H1 (cell line): Measurements from ENCODE around the gene SLC1A7. TPM values are rescaled to one million over a fixed set of nuclear protein-coding genes. Genes with fewer than 3 reads are reported as not detected.

ENCODE experiments used
- CTCF ChIA-PET: fragments of 300-600 bp; sonication (Branson Sonifier 250); formaldehyde crosslinking; loops from one replicate; lab custom pipeline; 2021; ENCODE audit not compliant: partially characterized antibody; lab: Charles Lee
- POLR2A ChIA-PET: fragments of 300-600 bp; sonication (Branson Sonifier 250); formaldehyde crosslinking; loops from one replicate; lab custom pipeline; 2021; ENCODE audit warnings: inconsistent platforms; ENCODE audit not compliant: partially characterized antibody; lab: Charles Lee
- DNase-seq, 2 experiments: peaks; one replicate each; pipeline versions ENCODE4 v3.0.0 to v3.0.0-alpha.2; 2010 to 2022; ENCODE audit warnings: low spot score in 2 of 2, low read depth in 1 of 2, mixed read lengths in 1 of 2
- FAIRE-seq: peaks from 2 replicates; lab custom pipeline; 2011; peaks lifted over from hg19 to GRCh38; lab: Jason Lieb, UNC
- H2AFZ ChIP-seq: 2 replicates; pipeline ENCODE4 v1.8.1; 2012; ENCODE audit warnings: low read length, inconsistent platforms
- H2AK5ac ChIP-seq: 2 replicates; pipeline ENCODE4 v1.6.1; 2013; ENCODE audit warnings: low read depth, low read length
- H2BK120ac ChIP-seq: replicated peaks from 2 replicates; pipeline ENCODE3; 2013; ENCODE audit warnings: low read depth, low read length, inconsistent platforms
- H2BK12ac ChIP-seq: 2 replicates; pipeline ENCODE4 v1.6.1; 2013; ENCODE audit warnings: low read depth, low read length
- H2BK15ac ChIP-seq: 2 replicates; pipeline ENCODE4 v1.6.1; 2013; ENCODE audit warnings: low read length
- H2BK20ac ChIP-seq: 2 replicates; pipeline ENCODE4 v1.6.1; 2013; ENCODE audit warnings: low read length
- H2BK5ac ChIP-seq: 2 replicates; pipeline ENCODE4 v1.6.1; 2013; ENCODE audit warnings: low read depth, low read length
- H3K14ac ChIP-seq: 2 replicates; pipeline ENCODE4 v1.6.1; 2013; ENCODE audit warnings: inconsistent platforms; ENCODE audit not compliant: insufficient read length
- H3K18ac ChIP-seq: 2 replicates; pipeline ENCODE4 v1.6.1; 2013; ENCODE audit warnings: low read length; ENCODE audit errors: extremely low read depth
- H3K23ac ChIP-seq: 2 replicates; pipeline ENCODE4 v1.6.1; 2013; ENCODE audit warnings: inconsistent platforms; ENCODE audit not compliant: insufficient read length
- H3K23me2 ChIP-seq: 2 replicates; pipeline ENCODE4 v1.6.1; 2013; ENCODE audit warnings: low read depth, low read length
- H3K27ac ChIP-seq: 2 replicates; pipeline ENCODE4 v1.6.1; 2011; ENCODE audit warnings: low read depth, low read length, inconsistent platforms
- H3K27me3 ChIP-seq, 4 experiments: replicated peaks in 1 of 4; 1 replicate in 1 of 4; 2 replicates in 3 of 4; pipeline versions ENCODE4 v1.6.1 to v1.8.1; 2011 to 2013; ENCODE audit warnings: low read length in 3 of 4, mild to moderate bottlenecking in 3 of 4, inconsistent platforms in 2 of 4, mixed read lengths in 2 of 4, moderate library complexity in 1 of 4; ENCODE audit not compliant: control insufficient read depth in 3 of 4, insufficient read depth in 3 of 4; ENCODE audit errors: extremely low read depth in 1 of 4
- H3K36me3 ChIP-seq, 4 experiments: 2 replicates each; pipeline versions ENCODE4 v1.6.1 to v1.8.1; 2011 to 2013; ENCODE audit warnings: mild to moderate bottlenecking in 4 of 4, low read length in 3 of 4, moderate library complexity in 2 of 4, control low read depth in 1 of 4, inconsistent platforms in 1 of 4; ENCODE audit not compliant: insufficient read depth in 4 of 4, control insufficient read depth in 2 of 4
- H3K4ac ChIP-seq: replicated peaks from 2 replicates; pipeline ENCODE3; 2013; ENCODE audit warnings: low read length, low read depth, mixed read lengths, inconsistent platforms; ENCODE audit not compliant: insufficient read length
- H3K4me1 ChIP-seq, 4 experiments: replicated peaks in 1 of 4; 1 replicate in 1 of 4; 2 replicates in 3 of 4; pipeline versions ENCODE4 v1.6.1 to v1.8.1; 2011 to 2013; ENCODE audit warnings: low read length in 3 of 4, inconsistent platforms in 2 of 4, mixed read lengths in 1 of 4; ENCODE audit not compliant: insufficient read depth in 4 of 4, control insufficient read depth in 3 of 4
- H3K4me2 ChIP-seq, 2 experiments: 2 replicates each; pipeline versions ENCODE4 v1.6.1 to v1.8.1; 2011 to 2013; ENCODE audit warnings: low read depth in 2 of 2, low read length in 2 of 2, control low read depth in 1 of 2, inconsistent platforms in 1 of 2, mild to moderate bottlenecking in 1 of 2; ENCODE audit not compliant: insufficient read depth in 1 of 2
- H3K4me3 ChIP-seq, 4 experiments: fragments of 200-600, 300-600 bp in 1 of 4; sonication (generic), shearing (Covaris generic), sonication (Bioruptor Twin) in 1 of 4; 2 replicates each; pipeline versions ENCODE4 v1.5.1 to v1.8.1; 2011 to 2016; ENCODE audit warnings: low read length in 4 of 4, low read depth in 3 of 4, control low read depth in 2 of 4, inconsistent platforms in 2 of 4, mild to moderate bottlenecking in 2 of 4, mixed read lengths in 1 of 4, moderate library complexity in 1 of 4; ENCODE audit not compliant: insufficient read depth in 2 of 4; ENCODE audit errors: extremely low read depth in 1 of 4
- H3K56ac ChIP-seq: replicated peaks from 2 replicates; pipeline ENCODE3; 2013; ENCODE audit warnings: low read depth, mild to moderate bottlenecking, mixed read lengths, low read length, inconsistent platforms; ENCODE audit not compliant: insufficient read length
- H3K79me1 ChIP-seq: 2 replicates; pipeline ENCODE4 v1.6.1; 2013; ENCODE audit warnings: low read depth, low read length, control low read depth
- H3K79me2 ChIP-seq, 2 experiments: 2 replicates each; pipeline versions ENCODE4 v1.6.1 to v1.8.1; 2012 to 2013; ENCODE audit warnings: low read length in 2 of 2, mild to moderate bottlenecking in 2 of 2, inconsistent platforms in 1 of 2; ENCODE audit not compliant: insufficient read depth in 2 of 2, control insufficient read depth in 1 of 2
- H3K9ac ChIP-seq, 4 experiments: replicated peaks in 1 of 4; 1 replicate in 1 of 4; 2 replicates in 3 of 4; pipeline versions ENCODE4 v1.6.1 to v1.8.1; 2011 to 2013; ENCODE audit warnings: low read depth in 3 of 4, low read length in 3 of 4, control low read depth in 2 of 4, mild to moderate bottlenecking in 2 of 4, moderate library complexity in 2 of 4, inconsistent platforms in 1 of 4; ENCODE audit errors: extremely low read depth in 1 of 4
- H3K9me3 ChIP-seq, 2 experiments: 2 replicates each; pipeline versions ENCODE4 v1.6.1 to v1.8.1; 2012 to 2013; ENCODE audit warnings: mild to moderate bottlenecking in 2 of 2, moderate library complexity in 2 of 2, control low read depth in 1 of 2, inconsistent platforms in 1 of 2, low read depth in 1 of 2, low read length in 1 of 2, mixed read lengths in 1 of 2; ENCODE audit not compliant: insufficient read depth in 2 of 2
- H4K20me1 ChIP-seq, 2 experiments: replicated peaks in 1 of 2; 2 replicates each; pipeline versions ENCODE3 to v1.8.1; 2011 to 2013; ENCODE audit warnings: inconsistent platforms in 2 of 2, low read length in 2 of 2, mild to moderate bottlenecking in 1 of 2; ENCODE audit not compliant: insufficient read depth in 2 of 2, control insufficient read depth in 1 of 2
- H4K5ac ChIP-seq: 2 replicates; pipeline ENCODE4 v1.6.1; 2013; ENCODE audit warnings: low read length, low read depth, mixed read lengths, inconsistent platforms; ENCODE audit not compliant: insufficient read length
- H4K8ac ChIP-seq: 2 replicates; pipeline ENCODE4 v1.8.0; 2013; ENCODE audit warnings: mild to moderate bottlenecking, moderate library complexity, low read length, inconsistent platforms; ENCODE audit not compliant: insufficient read depth; ENCODE audit errors: extremely low read depth
- H4K91ac ChIP-seq: replicated peaks from 2 replicates; pipeline ENCODE3; 2013; ENCODE audit warnings: low read length, mixed read lengths, inconsistent platforms; ENCODE audit not compliant: insufficient read length
- BACH1 ChIP-seq: IDR thresholded peaks from 2 replicates; pipeline ENCODE4 v1.6.1; 2012; ENCODE audit warnings: low read length, improper control_type of control experiment
- CBX5 ChIP-seq: fragments of 300-800, 300-1000 bp; sonication (generic); IDR thresholded peaks from 2 replicates; pipeline ENCODE4 v1.7.1; 2016; ENCODE audit warnings: antibody characterized with exemption, low read length, low read depth
- CTCF ChIP-seq, 3 experiments: IDR thresholded peaks; 1 replicate in 2 of 3; 2 replicates in 1 of 3; pipeline versions ENCODE4 v1.5.1 to v1.6.1; 2011; ENCODE audit warnings: low read length in 3 of 3, mild to moderate bottlenecking in 3 of 3, inconsistent platforms in 2 of 3, low read depth in 1 of 3, moderate library complexity in 1 of 3; ENCODE audit not compliant: insufficient read depth in 1 of 3; ENCODE audit errors: control extremely low read depth in 1 of 3
- EZH2 ChIP-seq: fragments of 200-600 bp; sonication (generic); IDR thresholded peaks from 2 replicates; pipeline ENCODE4 v1.7.1; 2012; ENCODE audit warnings: low read depth, mild to moderate bottlenecking, moderate library complexity, low read length, inconsistent platforms; ENCODE audit not compliant: severe bottlenecking
- JUN ChIP-seq: IDR thresholded peaks from 2 replicates; pipeline ENCODE4 v1.6.1; 2011; ENCODE audit warnings: low read depth, mild to moderate bottlenecking, improper control_type of control experiment, low read length
- MAFK ChIP-seq: IDR thresholded peaks from 2 replicates; pipeline ENCODE4 v1.6.1; 2012; ENCODE audit warnings: low read depth, mild to moderate bottlenecking, improper control_type of control experiment, low read length
- RXRA ChIP-seq: IDR thresholded peaks from 2 replicates; pipeline ENCODE4 v1.6.1; 2011; ENCODE audit warnings: low read depth, mild to moderate bottlenecking, low read length, moderate library complexity; ENCODE audit not compliant: insufficient read depth
- SP1 ChIP-seq: IDR thresholded peaks from 2 replicates; pipeline ENCODE4 v1.6.1; 2011; ENCODE audit warnings: low read depth, low read length
- TAF1 ChIP-seq: IDR thresholded peaks from 2 replicates; pipeline ENCODE4 v1.6.1; 2011; ENCODE audit warnings: mild to moderate bottlenecking, low read depth, low read length
- WGBS, 2 experiments: shearing (Covaris generic) in 1 of 2; methylation state at CpG; one replicate each; pipeline versions ENCODE4 v1.1.6 to v1.1.7; 2013 to 2015; ENCODE audit warnings: low lambda C conversion rate in 2 of 2, mixed read lengths in 2 of 2, inconsistent platforms in 1 of 2, low coverage in 1 of 2, missing lambda C conversion rate in 1 of 2; ENCODE audit not compliant: insufficient replicate concordance in 2 of 2, insufficient coverage in 1 of 2, insufficient read length in 1 of 2; ENCODE audit errors: extremely low coverage in 1 of 2, missing lambda C conversion rate in 1 of 2; 5-methylcytosine and 5-hydroxymethylcytosine counted together
- polyA plus RNA-seq, 7 experiments: library from polyadenylated mRNA; depleted of rRNA in 3 of 7; stranded (reverse) in 5 of 7; unstranded in 2 of 7; fragments of >200 nt in 5 of 7; fragments of 200-250 nt in 2 of 7; gene quantifications; 1 replicate in 5 of 7; 2 replicates in 1 of 7; 4 replicates in 1 of 7; pipeline versions ENCODE4 v1.2.1 to v1.2.3, GENCODE V29; 2011 to 2013; ENCODE audit warnings: missing spikeins in 2 of 7, mixed read lengths in 2 of 7
- total RNA-seq: library from RNA; stranded (reverse); fragmentation: NEBNext Ultra II Directional; extraction: Animal tissue kit (Norgen Biotek cat#: 25700); gene quantifications from 2 replicates; pipeline ENCODE4 v1.2.1, GENCODE V29; 2021

Gene SLC1A7
- total and polyA plus RNA-seq, 2 of the 8 experiments (the other 6 are each of a cell fraction or from before 2014, with no cell fraction given) = not detected

GRCh38 chr1:53071915-53072314 is 70.5 kb downstream of the SLC1A7 start:
- Histone ChIP-seq H3K56ac (no peak overlapping the region), H4K20me1 (no peaks in the 10 kb centered on the region), H2BK15ac (no peak overlapping the region), H3K79me2 (no peaks in the 10 kb centered on the region), H3K14ac (no peak overlapping the region), H3K27me3 (no peaks in the 10 kb centered on the region; a peak in 2 of 7 replicates), H2BK120ac (no peak overlapping the region), H3K9ac (no peak overlapping the region), H3K4me3 (no peak overlapping the region), H3K4me2 (no peak overlapping the region), H3K79me1 (no peaks in the 10 kb centered on the region), H3K9me3 (no peaks in the 10 kb centered on the region), H4K5ac (no peak overlapping the region), H4K8ac (no peak overlapping the region), H3K23ac (no peak overlapping the region), H2AK5ac (no peak overlapping the region), H3K18ac (no peak overlapping the region)
- FAIRE-seq (no peak), DNase-seq (no peak)
- WGBS, 2 experiments = 91% methylated on average over 1 of the region's 1 CpG; no CpG with 5 or more reads in 1 of the 2 experiments
- TF ChIP-seq TAF1 = no peak
- TF ChIP-seq JUN = no peak
- no peak for TF ChIP-seq RXRA
- TF ChIP-seq SP1 = no peak
- TF ChIP-seq CTCF (IDR thresholded peaks at IDR 0.05; ENCODE audit: control extremely low read depth in 1 of 3, insufficient read depth in 1 of 3, low read depth in 1 of 3, low read length in 3 of 3) = no peak
- TF ChIP-seq EZH2 = no peak
- TF ChIP-seq BACH1 = no peak
- TF ChIP-seq MAFK = no peak
- no peak for TF ChIP-seq CBX5
- TF ChIP-seq, all 59 proteins: peak for 0
- peaks cover 0 to 6% (median 0%) of the 10 kb centered on the region in 4 experiments; a peak in 2 of 7 replicates for H3K4me1 ChIP-seq
- no peak overlapping the region for H4K91ac ChIP-seq
- no peak overlapping the region for H2BK5ac ChIP-seq
- H2BK20ac ChIP-seq = no peak overlapping the region
- no peak overlapping the region for H3K27ac ChIP-seq
- CTCF ChIA-PET = interaction anchor here (1.6 to 2.1 kb wide), 3 partner anchors 16 to 114 kb away, joined by 5 to 10 read pairs (median 5); no protein-coding TSS in a partner anchor
- H3K4ac ChIP-seq = no peak overlapping the region
- POLR2A ChIA-PET = no interaction called here
- H3K23me2 ChIP-seq = peaks cover 2% of the 10 kb centered on the region; the same call in 1 of the 2 replicates
- no peaks in the 10 kb centered on the region for H3K36me3 ChIP-seq
- H2BK12ac ChIP-seq = no peak overlapping the region
- H2AFZ ChIP-seq = no peak overlapping the region
